Endometrial microvascular endothelial cells (primary cell): ENCODE results near the gene BAIAP2. TPM values are rescaled to one million over a fixed set of nuclear protein-coding genes. Genes with fewer than 3 reads are reported as not detected.
"Not testable (repeated sequence)": the region's sequence is repeated elsewhere in the genome, so short reads cannot be mapped to it uniquely, and the experiment has no call there.

Experiments
- in situ Hi-C: cut with HindIII; loops from 2 replicates; pipeline ENCODE4 v1.10.0; 2017; ENCODE audit warnings: low sequenced_read_pairs, low pct_unique_long_range_greater_than_20kb; ENCODE audit errors: inconsistent ontology term
- total RNA-seq: library from RNA; depleted of rRNA; stranded (reverse); fragments of >200 nt; gene quantifications from one replicate; pipeline ENCODE4 v1.2.3, GENCODE V29; 2015; ENCODE audit errors: inconsistent ontology term

The BAIAP2 gene
- total RNA-seq, 1 donor from 2014 or later = 35.4 TPM

DNA sequence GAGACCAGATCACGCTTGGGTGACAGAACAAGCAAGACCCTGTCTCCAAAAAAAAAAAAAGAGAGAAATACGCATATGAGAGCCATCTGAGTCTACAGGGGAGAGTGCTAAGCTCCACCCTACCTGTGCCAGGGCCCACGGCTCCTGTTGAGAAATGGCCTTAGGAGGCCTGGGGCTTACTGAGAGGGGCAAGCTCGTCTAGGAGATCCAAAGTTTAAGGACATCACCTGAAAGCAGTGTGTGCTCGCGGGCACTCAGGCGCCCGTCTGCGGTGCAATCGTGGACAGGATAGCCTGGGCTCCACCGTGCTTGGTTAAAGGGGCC, 14.5 kb upstream of the BAIAP2 start:
- in situ Hi-C loops = no loop called here

- in situ Hi-C loops = no loop called here
These were observed 14.0 kb upstream of the BAIAP2 start for GRCh38 chr17:81020767-81021497.

- in situ Hi-C loops = no loop called here
These were observed 13.2 kb upstream of the BAIAP2 start for GRCh38 chr17:81021531-81022343.

DNA sequence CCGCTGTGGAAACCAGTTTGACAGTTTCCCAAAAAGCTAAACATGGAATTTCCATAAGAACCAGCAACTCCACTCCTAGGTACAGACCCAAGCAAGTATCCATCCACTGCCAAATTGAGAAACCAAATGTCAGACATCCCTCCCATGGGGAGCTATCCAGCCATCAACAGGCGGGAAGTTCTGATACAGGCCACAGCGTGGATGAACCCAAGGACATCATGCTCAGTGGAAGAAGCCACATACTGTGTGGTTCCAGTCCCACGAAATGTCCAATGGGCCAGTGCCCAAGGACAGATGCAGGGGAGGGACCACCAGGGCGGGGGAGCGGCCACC, 12.6 kb upstream of the BAIAP2 start:
- in situ Hi-C loops = no loop called here

- in situ Hi-C loops = no loop called here
These were observed 9.7 kb upstream of the BAIAP2 start for GRCh38 chr17:81025065-81025740.

DNA sequence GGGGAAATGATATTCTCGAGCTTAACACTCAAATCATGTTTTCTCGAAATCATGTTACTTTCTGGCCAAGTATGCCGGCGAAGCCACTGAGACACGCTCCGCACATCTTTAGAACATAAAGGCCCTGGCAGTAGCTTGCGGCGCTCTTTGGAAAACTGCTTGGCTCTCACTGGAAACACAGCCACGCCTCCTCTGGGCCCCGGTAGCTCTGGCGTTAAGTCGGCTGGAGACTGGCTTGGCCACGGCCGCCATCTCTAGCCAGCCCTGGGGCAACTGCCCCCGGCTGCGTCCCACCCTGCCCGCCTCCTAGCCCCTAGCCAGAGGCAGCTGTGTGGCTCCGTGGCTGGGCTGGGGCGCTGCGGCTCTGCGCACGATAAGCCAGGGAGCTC, 9.2 kb upstream of the BAIAP2 start:
- in situ Hi-C loops = no loop called here

GRCh38 chr17:81026266-81027036, 8.5 kb upstream of the BAIAP2 start:
- in situ Hi-C loops = no loop called here

GRCh38 chr17:81027038-81027437, 7.9 kb upstream of the BAIAP2 start:
- in situ Hi-C loops = no loop called here

DNA sequence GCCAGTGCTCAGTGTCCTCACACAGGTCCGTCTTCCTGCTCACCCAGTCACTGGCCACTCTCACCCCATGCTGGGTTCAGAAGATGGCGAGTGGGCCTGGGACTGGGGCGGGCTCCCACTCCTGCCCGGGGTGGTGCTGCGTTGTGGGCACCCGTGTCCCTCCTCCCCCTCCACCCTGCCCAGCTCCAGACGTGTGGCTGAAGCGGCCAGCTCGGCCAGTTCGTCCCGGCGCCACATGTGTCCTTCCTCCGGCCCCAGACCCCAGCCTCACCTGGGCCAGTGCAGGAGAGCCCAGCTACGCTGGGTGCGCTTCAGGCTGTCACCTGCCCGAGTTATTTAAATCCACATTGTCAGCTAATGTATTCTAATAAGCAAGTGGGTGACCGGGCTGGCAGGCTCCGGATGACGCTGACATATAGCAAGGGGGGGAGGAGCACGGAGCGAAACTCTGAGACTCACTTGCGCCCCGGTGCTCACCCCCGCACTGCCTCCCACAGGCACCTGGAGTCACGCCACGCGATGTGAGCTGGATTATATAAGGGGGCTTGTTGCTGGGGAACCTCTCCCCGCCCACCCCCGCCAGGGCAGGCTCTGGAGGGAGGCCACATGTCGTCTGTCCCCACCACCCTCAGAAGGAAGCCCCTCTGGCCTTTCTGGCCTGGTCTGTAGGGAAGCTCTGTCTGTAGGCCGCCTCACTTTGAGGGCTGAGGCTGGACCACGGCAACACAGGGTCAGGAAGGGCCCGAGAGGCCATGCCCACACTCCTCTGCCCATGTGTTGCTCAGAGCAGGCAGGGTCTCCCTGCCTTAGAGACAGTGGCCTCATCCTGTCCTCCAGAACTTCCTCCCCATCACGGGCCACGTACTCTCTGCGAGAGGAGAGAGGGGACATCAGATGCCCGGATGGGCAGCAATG, 7.1 kb upstream of the BAIAP2 start:
- in situ Hi-C loops = no loop called here

GRCh38 chr17:81028506-81028858, 6.5 kb upstream of the BAIAP2 start:
- in situ Hi-C loops = no loop called here

- in situ Hi-C loops = no loop called here
These were observed 5.1 kb upstream of the BAIAP2 start for GRCh38 chr17:81029859-81030258.

DNA sequence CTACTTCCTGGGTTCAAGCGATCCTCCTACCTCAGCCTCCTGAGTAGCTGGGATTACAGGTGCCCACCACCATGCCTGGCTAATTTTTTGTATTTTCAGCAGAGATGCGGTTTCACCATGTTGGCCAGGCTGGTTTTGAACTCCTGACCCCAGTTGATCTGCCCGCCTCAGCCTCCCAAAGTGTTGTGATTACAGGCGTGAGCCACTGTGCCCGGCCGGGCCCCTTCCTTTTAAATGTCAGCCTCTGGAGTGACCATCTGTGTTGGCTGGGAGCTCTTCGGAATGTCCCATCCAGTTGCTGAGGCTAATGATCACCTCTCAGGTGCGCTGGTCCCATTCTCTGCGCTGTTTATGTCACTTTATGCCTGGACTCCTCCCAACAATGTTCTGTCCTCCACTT, 4.6 kb upstream of the BAIAP2 start:
- in situ Hi-C loops = not testable (repeated sequence)

- in situ Hi-C loops = no loop called here
These were observed 4.0 kb upstream of the BAIAP2 start for GRCh38 chr17:81030741-81031565.

GRCh38 chr17:81031566-81032550, 3.1 kb upstream of the BAIAP2 start:
- in situ Hi-C loops = no loop called here

GRCh38 chr17:81032641-81033480, 2.1 kb upstream of the BAIAP2 start:
- in situ Hi-C loops = no loop called here
